HepG2 (cell line): ENCODE results near the gene GINS2. TPM values are rescaled to one million over a fixed set of nuclear protein-coding genes. Genes with fewer than 3 reads are reported as not detected.

Source experiments
- IRX3 ChIP-seq: sonication (generic); formaldehyde crosslinking; IDR thresholded peaks from 2 replicates; pipeline ENCODE4 v1.8.1; 2023; ENCODE audit warnings: mild to moderate bottlenecking, low read depth, missing genetic modification reagents, borderline replicate concordance
- KLF12 ChIP-seq: sonication (generic); formaldehyde crosslinking; IDR thresholded peaks from 2 replicates; pipeline ENCODE4 v1.4.0; 2020; ENCODE audit warnings: missing genetic modification reagents, borderline replicate concordance
- MEIS1 ChIP-seq: sonication (generic); formaldehyde crosslinking; IDR thresholded peaks from 2 replicates; pipeline ENCODE4 v1.9.0; 2021; ENCODE audit warnings: mild to moderate bottlenecking, missing genetic modification reagents, moderate library complexity, borderline replicate concordance
- MTA1 ChIP-seq: sonication (generic); formaldehyde crosslinking; IDR thresholded peaks from 2 replicates; pipeline ENCODE4 v1.4.0; 2020; ENCODE audit warnings: missing genetic modification reagents, mild to moderate bottlenecking, borderline replicate concordance
- PHF8 ChIP-seq: sonication (generic); formaldehyde crosslinking; IDR thresholded peaks from 2 replicates; pipeline ENCODE4 v1.5.0; 2020; ENCODE audit warnings: missing genetic modification reagents
- TAF15 ChIP-seq: fragments of 200-400 bp; formaldehyde crosslinking; IDR thresholded peaks from one replicate; pipeline ENCODE4 v1.6.1; 2018; ENCODE audit warnings: mild to moderate bottlenecking, low read depth, low read length; ENCODE audit not compliant: poor library complexity, severe bottlenecking
- ZNF326 ChIP-seq: sonication (generic); formaldehyde crosslinking; IDR thresholded peaks from 2 replicates; pipeline ENCODE4 v1.4.0; 2020; ENCODE audit warnings: missing genetic modification reagents, borderline replicate concordance
- polyA plus RNA-seq, 8 experiments: library from polyadenylated mRNA; depleted of rRNA in 3 of 8; stranded (reverse) in 7 of 8; unstranded in 1 of 8; fragments of >200 nt; fragmentation: Illumina TruSeq in 4 of 8; extraction: Trizol in 4 of 8; gene quantifications; 2 replicates each; pipeline versions ENCODE4 v1.2.1 to v1.2.3, GENCODE V29; 2011 to 2016; ENCODE audit warnings: low read depth in 4 of 8, missing spikeins in 1 of 8, mixed read lengths in 1 of 8; ENCODE audit not compliant: insufficient read depth in 1 of 8
- total RNA-seq, 5 experiments: library from RNA; depleted of rRNA; stranded (reverse); fragments of >200 nt; fragmentation: Illumina TruSeq; extraction: Trizol; gene quantifications; 2 replicates each; pipeline ENCODE4 v1.2.3, GENCODE V29; 2016; ENCODE audit warnings: low read depth in 1 of 5
- TF ChIP-seq, protein P1 (sequence below): sonication (generic); formaldehyde crosslinking; IDR thresholded peaks from 2 replicates; pipeline ENCODE4 v1.4.0; 2020; ENCODE audit warnings: missing genetic modification reagents, low read depth, mild to moderate bottlenecking, borderline replicate concordance
- TF ChIP-seq, protein P2 (sequence below): IDR thresholded peaks from 2 replicates; pipeline ENCODE4 v1.6.1; 2016; ENCODE audit warnings: missing compliant biosample characterization, missing genetic modification reagents, borderline replicate concordance
- TF ChIP-seq, protein P3 (sequence below): sonication (generic); formaldehyde crosslinking; IDR thresholded peaks from 2 replicates; pipeline ENCODE4 v1.5.0; 2020; ENCODE audit warnings: mild to moderate bottlenecking, missing genetic modification reagents, borderline replicate concordance
- TF ChIP-seq, protein P4 (sequence below): sonication (generic); formaldehyde crosslinking; IDR thresholded peaks from 2 replicates; pipeline ENCODE4 v1.5.1; 2020; ENCODE audit warnings: mild to moderate bottlenecking, missing genetic modification reagents, moderate library complexity
- TF ChIP-seq, protein P5 (sequence below): sonication (generic); formaldehyde crosslinking; IDR thresholded peaks from 2 replicates; pipeline ENCODE4 v1.8.0; 2022; ENCODE audit warnings: missing genetic modification reagents, mild to moderate bottlenecking, inconsistent platforms, borderline replicate concordance

GINS2 gene
- total and polyA plus RNA-seq, 2 of the 13 experiments (the other 11 are each of a cell fraction or from before 2014, with no cell fraction given), result 10.6 to 48.3 TPM

DNA sequence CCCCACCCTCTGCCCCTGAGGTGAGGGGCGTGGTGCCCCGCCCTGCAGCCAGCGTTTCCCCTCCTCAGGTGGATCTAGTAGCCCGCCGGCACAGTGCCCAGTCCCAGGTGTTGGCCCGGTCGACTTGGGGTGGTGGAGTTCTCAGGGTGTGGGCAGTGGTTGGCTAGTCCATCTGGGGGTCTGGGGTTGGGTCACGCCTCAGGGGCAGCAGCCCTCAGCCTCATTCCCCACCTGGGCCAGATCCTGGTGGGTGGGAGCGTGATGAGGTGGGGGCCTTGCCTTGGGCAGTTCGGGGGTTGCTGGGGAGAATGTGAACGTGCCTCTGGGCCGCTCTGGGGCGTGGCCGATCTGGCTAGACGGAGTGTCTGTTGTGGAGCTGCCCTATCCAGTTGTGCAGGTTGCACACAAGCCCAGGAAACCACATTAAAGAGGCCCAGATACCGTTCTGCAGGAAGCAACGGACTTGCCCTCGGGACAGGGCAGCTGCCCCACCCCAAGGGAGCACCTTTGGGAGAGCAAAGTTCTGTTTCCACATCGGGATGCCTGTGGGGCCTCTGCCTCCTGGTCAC lies 43.6 kb downstream of the GINS2 start (continued):
- TF ChIP-seq, protein P1, sequence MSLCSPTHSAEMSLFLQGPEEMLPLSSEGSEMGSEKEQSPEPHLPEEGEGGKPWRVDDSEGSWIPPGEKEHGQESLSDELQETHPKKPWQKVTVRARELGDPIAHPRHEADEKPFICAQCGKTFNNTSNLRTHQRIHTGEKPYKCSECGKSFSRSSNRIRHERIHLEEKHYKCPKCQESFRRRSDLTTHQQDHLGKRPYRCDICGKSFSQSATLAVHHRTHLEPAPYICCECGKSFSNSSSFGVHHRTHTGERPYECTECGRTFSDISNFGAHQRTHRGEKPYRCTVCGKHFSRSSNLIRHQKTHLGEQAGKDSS, result peak; percentile 85; the same call in 1 of the 2 replicates
- TF ChIP-seq PHF8 (CRISPR knock-in tag) (no peak), MTA1 (CRISPR knock-in tag) (0 out of 2 replicates have a peak, but pooled peaks have one; percentile 14), ZNF326 (CRISPR knock-in tag) (no peak), KLF12 (CRISPR knock-in tag) (no peak), IRX3 (CRISPR knock-in tag) (no peak), MEIS1 (CRISPR knock-in tag) (0 out of 2 replicates have a peak, but pooled peaks have one; percentile 23), TAF15 (peak; percentile 64)
- TF ChIP-seq, protein P2, sequence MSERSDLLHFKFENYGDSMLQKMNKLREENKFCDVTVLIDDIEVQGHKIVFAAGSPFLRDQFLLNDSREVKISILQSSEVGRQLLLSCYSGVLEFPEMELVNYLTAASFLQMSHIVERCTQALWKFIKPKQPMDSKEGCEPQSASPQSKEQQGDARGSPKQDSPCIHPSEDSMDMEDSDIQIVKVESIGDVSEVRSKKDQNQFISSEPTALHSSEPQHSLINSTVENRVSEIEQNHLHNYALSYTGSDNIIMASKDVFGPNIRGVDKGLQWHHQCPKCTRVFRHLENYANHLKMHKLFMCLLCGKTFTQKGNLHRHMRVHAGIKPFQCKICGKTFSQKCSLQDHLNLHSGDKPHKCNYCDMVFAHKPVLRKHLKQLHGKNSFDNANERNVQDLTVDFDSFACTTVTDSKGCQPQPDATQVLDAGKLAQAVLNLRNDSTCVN (CRISPR knock-in tag), result no peak
- TF ChIP-seq, protein P3, sequence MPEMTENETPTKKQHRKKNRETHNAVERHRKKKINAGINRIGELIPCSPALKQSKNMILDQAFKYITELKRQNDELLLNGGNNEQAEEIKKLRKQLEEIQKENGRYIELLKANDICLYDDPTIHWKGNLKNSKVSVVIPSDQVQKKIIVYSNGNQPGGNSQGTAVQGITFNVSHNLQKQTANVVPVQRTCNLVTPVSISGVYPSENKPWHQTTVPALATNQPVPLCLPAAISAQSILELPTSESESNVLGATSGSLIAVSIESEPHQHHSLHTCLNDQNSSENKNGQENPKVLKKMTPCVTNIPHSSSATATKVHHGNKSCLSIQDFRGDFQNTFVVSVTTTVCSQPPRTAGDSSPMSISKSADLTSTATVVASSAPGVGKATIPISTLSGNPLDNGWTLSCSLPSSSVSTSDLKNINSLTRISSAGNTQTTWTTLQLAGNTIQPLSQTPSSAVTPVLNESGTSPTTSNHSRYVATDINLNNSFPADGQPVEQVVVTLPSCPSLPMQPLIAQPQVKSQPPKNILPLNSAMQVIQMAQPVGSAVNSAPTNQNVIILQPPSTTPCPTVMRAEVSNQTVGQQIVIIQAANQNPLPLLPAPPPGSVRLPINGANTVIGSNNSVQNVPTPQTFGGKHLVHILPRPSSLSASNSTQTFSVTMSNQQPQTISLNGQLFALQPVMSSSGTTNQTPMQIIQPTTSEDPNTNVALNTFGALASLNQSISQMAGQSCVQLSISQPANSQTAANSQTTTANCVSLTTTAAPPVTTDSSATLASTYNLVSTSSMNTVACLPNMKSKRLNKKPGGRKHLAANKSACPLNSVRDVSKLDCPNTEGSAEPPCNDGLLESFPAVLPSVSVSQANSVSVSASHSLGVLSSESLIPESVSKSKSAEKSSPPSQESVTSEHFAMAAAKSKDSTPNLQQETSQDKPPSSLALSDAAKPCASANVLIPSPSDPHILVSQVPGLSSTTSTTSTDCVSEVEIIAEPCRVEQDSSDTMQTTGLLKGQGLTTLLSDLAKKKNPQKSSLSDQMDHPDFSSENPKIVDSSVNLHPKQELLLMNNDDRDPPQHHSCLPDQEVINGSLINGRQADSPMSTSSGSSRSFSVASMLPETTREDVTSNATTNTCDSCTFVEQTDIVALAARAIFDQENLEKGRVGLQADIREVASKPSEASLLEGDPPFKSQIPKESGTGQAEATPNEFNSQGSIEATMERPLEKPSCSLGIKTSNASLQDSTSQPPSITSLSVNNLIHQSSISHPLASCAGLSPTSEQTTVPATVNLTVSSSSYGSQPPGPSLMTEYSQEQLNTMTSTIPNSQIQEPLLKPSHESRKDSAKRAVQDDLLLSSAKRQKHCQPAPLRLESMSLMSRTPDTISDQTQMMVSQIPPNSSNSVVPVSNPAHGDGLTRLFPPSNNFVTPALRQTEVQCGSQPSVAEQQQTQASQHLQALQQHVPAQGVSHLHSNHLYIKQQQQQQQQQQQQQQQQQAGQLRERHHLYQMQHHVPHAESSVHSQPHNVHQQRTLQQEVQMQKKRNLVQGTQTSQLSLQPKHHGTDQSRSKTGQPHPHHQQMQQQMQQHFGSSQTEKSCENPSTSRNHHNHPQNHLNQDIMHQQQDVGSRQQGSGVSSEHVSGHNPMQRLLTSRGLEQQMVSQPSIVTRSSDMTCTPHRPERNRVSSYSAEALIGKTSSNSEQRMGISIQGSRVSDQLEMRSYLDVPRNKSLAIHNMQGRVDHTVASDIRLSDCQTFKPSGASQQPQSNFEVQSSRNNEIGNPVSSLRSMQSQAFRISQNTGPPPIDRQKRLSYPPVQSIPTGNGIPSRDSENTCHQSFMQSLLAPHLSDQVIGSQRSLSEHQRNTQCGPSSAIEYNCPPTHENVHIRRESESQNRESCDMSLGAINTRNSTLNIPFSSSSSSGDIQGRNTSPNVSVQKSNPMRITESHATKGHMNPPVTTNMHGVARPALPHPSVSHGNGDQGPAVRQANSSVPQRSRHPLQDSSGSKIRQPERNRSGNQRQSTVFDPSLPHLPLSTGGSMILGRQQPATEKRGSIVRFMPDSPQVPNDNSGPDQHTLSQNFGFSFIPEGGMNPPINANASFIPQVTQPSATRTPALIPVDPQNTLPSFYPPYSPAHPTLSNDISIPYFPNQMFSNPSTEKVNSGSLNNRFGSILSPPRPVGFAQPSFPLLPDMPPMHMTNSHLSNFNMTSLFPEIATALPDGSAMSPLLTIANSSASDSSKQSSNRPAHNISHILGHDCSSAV (CRISPR knock-in tag), result no peak
- TF ChIP-seq, protein P4, sequence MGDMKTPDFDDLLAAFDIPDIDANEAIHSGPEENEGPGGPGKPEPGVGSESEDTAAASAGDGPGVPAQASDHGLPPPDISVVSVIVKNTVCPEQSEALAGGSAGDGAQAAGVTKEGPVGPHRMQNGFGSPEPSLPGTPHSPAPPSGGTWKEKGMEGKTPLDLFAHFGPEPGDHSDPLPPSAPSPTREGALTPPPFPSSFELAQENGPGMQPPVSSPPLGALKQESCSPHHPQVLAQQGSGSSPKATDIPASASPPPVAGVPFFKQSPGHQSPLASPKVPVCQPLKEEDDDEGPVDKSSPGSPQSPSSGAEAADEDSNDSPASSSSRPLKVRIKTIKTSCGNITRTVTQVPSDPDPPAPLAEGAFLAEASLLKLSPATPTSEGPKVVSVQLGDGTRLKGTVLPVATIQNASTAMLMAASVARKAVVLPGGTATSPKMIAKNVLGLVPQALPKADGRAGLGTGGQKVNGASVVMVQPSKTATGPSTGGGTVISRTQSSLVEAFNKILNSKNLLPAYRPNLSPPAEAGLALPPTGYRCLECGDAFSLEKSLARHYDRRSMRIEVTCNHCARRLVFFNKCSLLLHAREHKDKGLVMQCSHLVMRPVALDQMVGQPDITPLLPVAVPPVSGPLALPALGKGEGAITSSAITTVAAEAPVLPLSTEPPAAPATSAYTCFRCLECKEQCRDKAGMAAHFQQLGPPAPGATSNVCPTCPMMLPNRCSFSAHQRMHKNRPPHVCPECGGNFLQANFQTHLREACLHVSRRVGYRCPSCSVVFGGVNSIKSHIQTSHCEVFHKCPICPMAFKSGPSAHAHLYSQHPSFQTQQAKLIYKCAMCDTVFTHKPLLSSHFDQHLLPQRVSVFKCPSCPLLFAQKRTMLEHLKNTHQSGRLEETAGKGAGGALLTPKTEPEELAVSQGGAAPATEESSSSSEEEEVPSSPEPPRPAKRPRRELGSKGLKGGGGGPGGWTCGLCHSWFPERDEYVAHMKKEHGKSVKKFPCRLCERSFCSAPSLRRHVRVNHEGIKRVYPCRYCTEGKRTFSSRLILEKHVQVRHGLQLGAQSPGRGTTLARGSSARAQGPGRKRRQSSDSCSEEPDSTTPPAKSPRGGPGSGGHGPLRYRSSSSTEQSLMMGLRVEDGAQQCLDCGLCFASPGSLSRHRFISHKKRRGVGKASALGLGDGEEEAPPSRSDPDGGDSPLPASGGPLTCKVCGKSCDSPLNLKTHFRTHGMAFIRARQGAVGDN (CRISPR knock-in tag), result peak; percentile 48
- TF ChIP-seq, protein P5, sequence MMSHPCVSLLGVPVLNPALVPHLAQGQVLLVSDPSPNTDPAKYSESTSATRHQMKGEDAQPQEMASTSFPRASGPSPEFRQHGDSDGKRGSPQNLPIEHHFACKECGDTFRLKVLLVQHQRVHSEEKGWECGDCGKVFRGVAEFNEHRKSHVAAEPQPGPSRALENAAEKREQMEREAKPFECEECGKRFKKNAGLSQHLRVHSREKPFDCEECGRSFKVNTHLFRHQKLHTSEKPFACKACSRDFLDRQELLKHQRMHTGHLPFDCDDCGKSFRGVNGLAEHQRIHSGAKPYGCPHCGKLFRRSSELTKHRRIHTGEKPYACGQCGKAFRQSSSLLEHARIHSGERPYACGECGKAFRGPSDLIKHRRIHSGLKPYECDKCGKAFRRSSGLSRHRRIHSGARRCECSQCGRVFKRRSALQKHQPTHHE (CRISPR knock-in tag), result no peak
